Measurements from ENCODE around the gene MIA. TPM values are rescaled to one million over a fixed set of nuclear protein-coding genes. Genes with fewer than 3 reads are reported as not detected.

Gene MIA
- total RNA-seq, 1 experiment from 2014 or later: 2.2 TPM

- Histone ChIP-seq H3K27ac (ENCODE audit: low read length) (no peak overlapping the region), H3K9me3 (ENCODE audit: control insufficient read depth, insufficient read depth, low read depth, low read length) (no peaks in the 10 kb centered on the region), H3K4me1 (ENCODE audit: control insufficient read depth, insufficient read depth, low read length) (no peaks in the 10 kb centered on the region), H3K36me3 (ENCODE audit: control insufficient read depth, insufficient read depth, low read length) (peaks cover 14% of the 10 kb centered on the region; the same call in 1 of the 2 replicates), H3K4me3 (ENCODE audit: low read depth in 2 of 2, low read length in 2 of 2) (no peak overlapping the region), H3K27me3 (ENCODE audit: control insufficient read depth, insufficient read depth, low read length) (no peaks in the 10 kb centered on the region)
- ATAC-seq (no peak), DNase-seq (ENCODE audit: low read depth, low spot score) (no peak)
- no TSS peak for BruUV-seq (replicated peaks)
- ChIA-PET POLR2A (no interaction called here), CTCF (no interaction called here)
- intact Hi-C loops (cut with micrococcal nuclease; ENCODE audit: unreplicated experiment): no loop called here
- in situ Hi-C loops (cut with HindIII; ENCODE audit: low pct_unique_long_range_greater_than_20kb, low sequenced_read_pairs): no loop called here
- TF ChIP-seq TCF7L2 (IDR thresholded peaks at IDR 0.05; ENCODE audit: low read depth, low read length): no peak
- TF ChIP-seq REST (IDR thresholded peaks at IDR 0.05; ENCODE audit: insufficient read depth in 1 of 2, low read depth in 2 of 2, low read length in 1 of 2): no peak
- no peak for TF ChIP-seq POLR2AphosphoS5 (IDR thresholded peaks at IDR 0.05; ENCODE audit: low read depth, low read length)
- TF ChIP-seq SIN3A (IDR thresholded peaks at IDR 0.05; ENCODE audit: borderline replicate concordance, insufficient read depth, low read depth, low read length): no peak
- no peak for TF ChIP-seq CTCF (IDR thresholded peaks at IDR 0.05)
Observed at GRCh38 chr19:40759352-40759751, 16.0 kb upstream of the MIA start.

GRCh38 chr19:40762754-40763470 lies 12.4 kb upstream of the MIA start:
- no TSS peak for BruUV-seq (replicated peaks)
- POLR2A ChIA-PET: no interaction called here
- Histone ChIP-seq H3K36me3 (ENCODE audit: control insufficient read depth, insufficient read depth, low read length) (peaks cover 17% of the 10 kb centered on the region), H3K27ac (ENCODE audit: low read length) (no peak overlapping the region), H3K9me3 (ENCODE audit: control insufficient read depth, insufficient read depth, low read depth, low read length) (no peaks in the 10 kb centered on the region), H3K27me3 (ENCODE audit: control insufficient read depth, insufficient read depth, low read length) (no peaks in the 10 kb centered on the region), H3K4me3 (ENCODE audit: low read depth in 2 of 2, low read length in 2 of 2) (no peak overlapping the region), H3K4me1 (ENCODE audit: control insufficient read depth, insufficient read depth, low read length) (no peaks in the 10 kb centered on the region)
- intact Hi-C loops (cut with micrococcal nuclease; ENCODE audit: unreplicated experiment): no loop called here
- TF ChIP-seq TCF7L2 (IDR thresholded peaks at IDR 0.05; ENCODE audit: low read depth, low read length): no peak
- no peak for TF ChIP-seq POLR2AphosphoS5 (IDR thresholded peaks at IDR 0.05; ENCODE audit: low read depth, low read length)
- TF ChIP-seq SIN3A (IDR thresholded peaks at IDR 0.05; ENCODE audit: borderline replicate concordance, insufficient read depth, low read depth, low read length): no peak
- TF ChIP-seq CTCF (IDR thresholded peaks at IDR 0.05): no peak
- no peak for TF ChIP-seq REST (IDR thresholded peaks at IDR 0.05; ENCODE audit: insufficient read depth in 1 of 2, low read depth in 2 of 2, low read length in 1 of 2)
- ATAC-seq: no peak
- CTCF ChIA-PET: no interaction called here
- in situ Hi-C loops (cut with HindIII; ENCODE audit: low pct_unique_long_range_greater_than_20kb, low sequenced_read_pairs): no loop called here
- DNase-seq (ENCODE audit: low read depth, low spot score): no peak
